Renal cortex interstitium (tissue), 11 donors: ENCODE data around the gene PRKRA. TPM values are rescaled to one million over a fixed set of nuclear protein-coding genes. Genes with fewer than 3 reads are reported as not detected.
"Not testable (repeated sequence)": the region's sequence is repeated elsewhere in the genome, so short reads cannot be mapped to it uniquely, and the experiment has no call there.

ENCODE experiments used
- DNase-seq, 11 donors: peaks; one replicate each; pipeline ENCODE4 v3.0.0-alpha.2; 2013; ENCODE audit warnings: low read depth in 9 of 11, low spot score in 4 of 11; ENCODE audit errors: extremely low read depth in 1 of 11
- polyA plus RNA-seq, 3 donors: library from polyadenylated mRNA; unstranded; fragments of 120-200 nt; gene quantifications; one replicate each; pipeline ENCODE4 v1.2.1, GENCODE V29; 2013; ENCODE audit not compliant: insufficient read length in 3 of 3

Gene PRKRA
- polyA plus RNA-seq, 3 donors, result 69.7 to 78.8 (median 78.3) TPM

GRCh38 chr2:178425255-178425827 is 25.6 kb downstream of the PRKRA start:
- no peak for DNase-seq

GRCh38 chr2:178423746-178424145 is 27.2 kb downstream of the PRKRA start:
- DNase-seq, result not testable (repeated sequence)

GRCh38 chr2:178422097-178422496 is 28.9 kb downstream of the PRKRA start:
- DNase-seq, result no peak

GRCh38 chr2:178420463-178420999 is 30.4 kb downstream of the PRKRA start:
- DNase-seq, result peak in 2 of 11 donors; percentile 7 to 9

- no peak for DNase-seq
Measured at GRCh38 chr2:178419123-178419522, 31.9 kb downstream of the PRKRA start.

GRCh38 chr2:178418426-178418825 is 32.5 kb downstream of the PRKRA start:
- no peak for DNase-seq

- DNase-seq, result no peak
Measured at GRCh38 chr2:178417916-178418315, 33.1 kb downstream of the PRKRA start.

- DNase-seq, result no peak
Measured at GRCh38 chr2:178415979-178416378, 35.0 kb downstream of the PRKRA start.

- DNase-seq, result peak; percentile 83 to 92 (median 88)
Measured at GRCh38 chr2:178414266-178415247, 36.4 kb downstream of the PRKRA start.

GRCh38 chr2:178413472-178414265 is 37.3 kb downstream of the PRKRA start:
- DNase-seq, result peak; percentile 51 to 78 (median 65)

GRCh38 chr2:178412453-178412852 is 38.5 kb downstream of the PRKRA start:
- not testable (repeated sequence) for DNase-seq

GRCh38 chr2:178412047-178412446 is 38.9 kb downstream of the PRKRA start:
- no peak for DNase-seq

GRCh38 chr2:178409261-178409660 is 41.7 kb downstream of the PRKRA start:
- no peak for DNase-seq

GRCh38 chr2:178404368-178404767 is 46.6 kb downstream of the PRKRA start:
- DNase-seq, result no peak

- no peak for DNase-seq
Measured at GRCh38 chr2:178403671-178404306, 47.2 kb downstream of the PRKRA start.

- DNase-seq, result no peak
Measured at GRCh38 chr2:178401994-178402437, 49.0 kb downstream of the PRKRA start.

GRCh38 chr2:178397002-178397605 is 53.9 kb downstream of the PRKRA start:
- DNase-seq, result peak in 4 of 11 donors; percentile 22 to 38 (median 32)

GRCh38 chr2:178395941-178396570 is 54.9 kb downstream of the PRKRA start:
- DNase-seq, result no peak
